H9 (cell line): Measurements from ENCODE around the gene IDH1. TPM values are rescaled to one million over a fixed set of nuclear protein-coding genes. Genes with fewer than 3 reads are reported as not detected.

ENCODE experiments used
- DNase-seq: peaks from one replicate; pipeline ENCODE4 v3.0.0-alpha.2; 2017
- H2AFZ ChIP-seq: one replicate; pipeline ENCODE4 v1.6.1; 2013; ENCODE audit warnings: mild to moderate bottlenecking, low read length, control low read depth, moderate library complexity
- H2AK5ac ChIP-seq: 2 replicates; pipeline ENCODE4 v1.6.1; 2013; ENCODE audit warnings: low read length, control low read depth, mixed read lengths; ENCODE audit not compliant: insufficient read length
- H2BK120ac ChIP-seq: one replicate; pipeline ENCODE4 v1.6.1; 2013; ENCODE audit warnings: low read depth, mild to moderate bottlenecking, low read length, control low read depth, inconsistent platforms; ENCODE audit not compliant: poor library complexity, severe bottlenecking
- H2BK12ac ChIP-seq: 2 replicates; pipeline ENCODE4 v1.6.1; 2013; ENCODE audit warnings: low read length, control low read depth, mixed read lengths, low read depth; ENCODE audit not compliant: insufficient read length
- H2BK15ac ChIP-seq: 2 replicates; pipeline ENCODE4 v1.6.1; 2013; ENCODE audit warnings: low read depth, low read length, control low read depth
- H2BK20ac ChIP-seq: one replicate; pipeline ENCODE4 v1.6.1; 2013; ENCODE audit warnings: low read depth, mild to moderate bottlenecking, low read length, control low read depth, inconsistent platforms; ENCODE audit not compliant: poor library complexity, severe bottlenecking
- H2BK5ac ChIP-seq: 2 replicates; pipeline ENCODE4 v1.6.1; 2013; ENCODE audit warnings: low read length, control low read depth, mixed read lengths; ENCODE audit not compliant: insufficient read length
- H3K14ac ChIP-seq: 2 replicates; pipeline ENCODE4 v1.6.1; 2013; ENCODE audit warnings: low read length, control low read depth; ENCODE audit not compliant: insufficient read depth
- H3K18ac ChIP-seq: 2 replicates; pipeline ENCODE4 v1.6.1; 2013; ENCODE audit warnings: low read depth, mild to moderate bottlenecking, mixed read lengths, low read length, control low read depth; ENCODE audit not compliant: insufficient read length
- H3K23ac ChIP-seq: 2 replicates; pipeline ENCODE4 v1.6.1; 2013; ENCODE audit warnings: low read length, control low read depth, mixed read lengths, low read depth; ENCODE audit not compliant: insufficient read length
- H3K23me2 ChIP-seq: 2 replicates; pipeline ENCODE4 v1.6.1; 2013; ENCODE audit warnings: low read depth, mild to moderate bottlenecking, mixed read lengths, low read length, control low read depth; ENCODE audit not compliant: insufficient read length, poor library complexity, severe bottlenecking
- H3K27ac ChIP-seq: 2 replicates; pipeline ENCODE4 v1.5.1; 2013; ENCODE audit warnings: low read length, control low read depth, mixed read lengths, low read depth; ENCODE audit not compliant: insufficient read length
- H3K27me3 ChIP-seq: 2 replicates; pipeline ENCODE4 v1.6.1; 2013; ENCODE audit warnings: low read length, control low read depth, inconsistent platforms; ENCODE audit not compliant: insufficient read depth
- H3K4ac ChIP-seq: 2 replicates; pipeline ENCODE4 v1.6.1; 2013; ENCODE audit warnings: low read depth, mild to moderate bottlenecking, control low read depth, inconsistent platforms, low read length, moderate library complexity
- H3K4me1 ChIP-seq: 2 replicates; pipeline ENCODE4 v1.6.1; 2013; ENCODE audit warnings: low read length, control low read depth, inconsistent platforms; ENCODE audit not compliant: insufficient read depth
- H3K4me2 ChIP-seq: 2 replicates; pipeline ENCODE4 v1.6.1; 2013; ENCODE audit warnings: low read length, control low read depth, mixed read lengths; ENCODE audit not compliant: insufficient read length, insufficient read depth
- H3K56ac ChIP-seq: 2 replicates; pipeline ENCODE4 v1.6.1; 2013; ENCODE audit warnings: low read depth, mild to moderate bottlenecking, mixed read lengths, low read length, control low read depth; ENCODE audit not compliant: insufficient read length
- H3K79me1 ChIP-seq: 2 replicates; pipeline ENCODE4 v1.6.1; 2013; ENCODE audit warnings: low read depth, mild to moderate bottlenecking, moderate library complexity, low read length, control low read depth, inconsistent platforms; ENCODE audit not compliant: insufficient read depth, poor library complexity, severe bottlenecking
- H3K79me2 ChIP-seq: 2 replicates; pipeline ENCODE4 v1.6.1; 2013; ENCODE audit warnings: low read length, control low read depth, inconsistent platforms; ENCODE audit not compliant: insufficient read depth
- H3K9ac ChIP-seq: 2 replicates; pipeline ENCODE4 v1.6.1; 2013; ENCODE audit warnings: low read length, control low read depth, mixed read lengths; ENCODE audit not compliant: insufficient read length; ENCODE audit errors: extremely low read depth
- H3K9me3 ChIP-seq: one replicate; pipeline ENCODE4 v1.6.1; 2013; ENCODE audit warnings: low read depth, low read length, inconsistent platforms; ENCODE audit not compliant: control insufficient read depth
- H3T11ph ChIP-seq: one replicate; pipeline ENCODE4 v1.6.1; 2013; ENCODE audit warnings: mild to moderate bottlenecking, low read length, control low read depth, inconsistent platforms
- H4K20me1 ChIP-seq: one replicate; pipeline ENCODE4 v1.6.1; 2013; ENCODE audit not compliant: control insufficient read depth, insufficient read length, insufficient read depth
- H4K5ac ChIP-seq: 2 replicates; pipeline ENCODE4 v1.6.1; 2013; ENCODE audit warnings: low read depth, mild to moderate bottlenecking, mixed read lengths, low read length, control low read depth; ENCODE audit not compliant: insufficient read length
- H4K8ac ChIP-seq: replicated peaks from 2 replicates; pipeline ENCODE4 v1.6.1; 2013; ENCODE audit warnings: low read length, control low read depth, mixed read lengths, low read depth; ENCODE audit not compliant: insufficient read length
- H4K91ac ChIP-seq: 2 replicates; pipeline ENCODE4 v1.6.1; 2013; ENCODE audit warnings: low read depth, mild to moderate bottlenecking, moderate library complexity, mixed read lengths, low read length, control low read depth; ENCODE audit not compliant: insufficient read length
- H3K27ac Mint-ChIP-seq, 3 experiments: 2 replicates in 2 of 3; 3 replicates in 1 of 3; pipeline ENCODE4 v1.8.0; 2020 to 2021; ENCODE audit warnings: mixed read lengths in 3 of 3, mild to moderate bottlenecking in 1 of 3, moderate library complexity in 1 of 3
- H3K27me3 Mint-ChIP-seq: 2 replicates; pipeline ENCODE4 v1.8.0; 2021; ENCODE audit warnings: low read depth, mild to moderate bottlenecking, moderate library complexity, mixed read lengths
- H3K36me3 Mint-ChIP-seq, 3 experiments: 2 replicates in 2 of 3; 3 replicates in 1 of 3; pipeline ENCODE4 v1.8.0; 2020 to 2021; ENCODE audit warnings: low read depth in 3 of 3, mixed read lengths in 3 of 3; ENCODE audit not compliant: insufficient read depth in 1 of 3
- H3K4me1 Mint-ChIP-seq, 2 experiments: 2 replicates each; pipeline ENCODE4 v1.8.0; 2020; ENCODE audit warnings: mixed read lengths in 2 of 2
- H3K4me3 Mint-ChIP-seq, 2 experiments: 2 replicates in 1 of 2; 3 replicates in 1 of 2; pipeline ENCODE4 v1.8.0; 2020 to 2021; ENCODE audit warnings: mild to moderate bottlenecking in 2 of 2, mixed read lengths in 2 of 2, moderate library complexity in 1 of 2
- H3K9me3 Mint-ChIP-seq, 2 experiments: 2 replicates in 1 of 2; 3 replicates in 1 of 2; pipeline ENCODE4 v1.8.0; 2020; ENCODE audit warnings: mild to moderate bottlenecking in 2 of 2, mixed read lengths in 2 of 2, moderate library complexity in 1 of 2
- CTCF ChIP-seq: fragments of 200-600 bp; sonication (generic); conservative IDR thresholded peaks from 3 replicates; pipeline ENCODE4 v1.8.0; 2021; ENCODE audit warnings: antibody characterized with exemption, mild to moderate bottlenecking
- WGBS: extraction: QIAGEN DNeasy Blood & Tissue Kit; methylation state at CpG from one replicate; pipeline ENCODE4 v1.1.7; 2013; ENCODE audit warnings: missing lambda C conversion rate, low lambda C conversion rate, mixed read lengths; ENCODE audit not compliant: insufficient read length; ENCODE audit errors: extremely low coverage; 5-methylcytosine and 5-hydroxymethylcytosine counted together
- long read RNA-seq: library from polyadenylated mRNA; unstranded; transcript quantifications from one replicate; pipeline ENCODE4 v2.0.0, GENCODE V29; 2020
- total RNA-seq: library from RNA; stranded (reverse); gene quantifications from 2 replicates; pipeline ENCODE4 v1.2.1, GENCODE V29; 2021

The IDH1 gene
- total RNA-seq, result 232 and 234 TPM in 2 replicates
- long read RNA-seq, transcript IDH1-205 (10 exons, 2,298 nt), result minor isoform, 11 of 2,314 reads
- long read RNA-seq, transcript IDH1-207 (4 exons, 1,614 nt), result minor isoform, 24 of 2,314 reads
- long read RNA-seq, transcript IDH1-209 (3 exons, 1,044 nt), result minor isoform, 9 of 2,314 reads
- long read RNA-seq, transcript IDH1-201 (10 exons, 2,382 nt), result major isoform, 2,124 of 2,314 reads
- long read RNA-seq, partial matches to known transcripts, result 56 of 2,314 reads
- long read RNA-seq, other reads (novel, unspliced or antisense), result 81 of 2,314 reads

- peak; percentile 96 for DNase-seq
- H2BK5ac ChIP-seq, result no peak within 1 kb of the TSS
- TF ChIP-seq CTCF, result peak; percentile 72
- peak within 1 kb of the TSS; percentile 97 to 99 (median 98) for H3K27ac Mint-ChIP-seq
- H3K4me1 Mint-ChIP-seq, result peaks cover 37 to 43% of the 10 kb centered on the region in 2 experiments
- no peak within 1 kb of the TSS for H2BK12ac ChIP-seq
- peak within 1 kb of the TSS; percentile 5 for H4K5ac ChIP-seq
- H2BK15ac ChIP-seq, result no peak within 1 kb of the TSS
- H3K4ac ChIP-seq, result no peak within 1 kb of the TSS
- no peaks in the 10 kb centered on the region for H3K9me3 Mint-ChIP-seq
- peak within 1 kb of the TSS; percentile 46 for H3K14ac ChIP-seq
- H3K27ac ChIP-seq, result peak within 1 kb of the TSS; percentile 28
- H3K9me3 ChIP-seq, result no peaks in the 10 kb centered on the region
- H3K4me3 Mint-ChIP-seq, result peak within 1 kb of the TSS; percentile 97 to 99
- no CpG with 5 or more reads among the region's 48 CpGs for WGBS
- H3K56ac ChIP-seq, result no peak within 1 kb of the TSS
- H3K4me2 ChIP-seq, result peak within 1 kb of the TSS; percentile 79
- H3K18ac ChIP-seq, result peak within 1 kb of the TSS; percentile 46
- no peak within 1 kb of the TSS for H4K8ac ChIP-seq
- no peak within 1 kb of the TSS for H2BK20ac ChIP-seq
- H3K23me2 ChIP-seq, result peaks cover 6% of the 10 kb centered on the region
- H3K79me2 ChIP-seq, result peaks cover 11% of the 10 kb centered on the region; the same call in 1 of the 2 replicates
- H3K36me3 Mint-ChIP-seq, result peaks cover 28 to 38% (median 33%) of the 10 kb centered on the region in 3 experiments; a peak in 6 of 7 replicates
- H3T11ph ChIP-seq, result no peak within 1 kb of the TSS
- no peaks in the 10 kb centered on the region; the same call in 1 of the 2 replicates for H3K27me3 Mint-ChIP-seq
- no peak within 1 kb of the TSS for H2BK120ac ChIP-seq
- H3K4me1 ChIP-seq, result peaks cover 2% of the 10 kb centered on the region; the same call in 1 of the 2 replicates
- no peaks in the 10 kb centered on the region for H3K27me3 ChIP-seq
- H4K20me1 ChIP-seq, result no peaks in the 10 kb centered on the region
- no peak within 1 kb of the TSS for H4K91ac ChIP-seq
- no peak within 1 kb of the TSS for H2AFZ ChIP-seq
- peak within 1 kb of the TSS; percentile 89 for H3K9ac ChIP-seq
- no peak within 1 kb of the TSS for H3K23ac ChIP-seq
- no peak within 1 kb of the TSS for H2AK5ac ChIP-seq
- peaks cover 7% of the 10 kb centered on the region for H3K79me1 ChIP-seq
Measured at GRCh38 chr2:208254871-208255556, at the start of gene IDH1. IDH1 (minus strand) TSS chr2:208255071; CDS start chr2:208251551, 3,520 bp downstream.
